BJ (cell line): ENCODE measurements around the gene CFAP73. TPM values are rescaled to one million over a fixed set of nuclear protein-coding genes. Genes with fewer than 3 reads are reported as not detected.

Experiments used
- CTCF ChIA-PET: fragments of 350-600 bp; formaldehyde crosslinking; extraction: SDS; loops from one replicate; lab custom pipeline; 2021; ENCODE audit warnings: antibody characterized with exemption, inconsistent platforms; lab: Yijun Ruan, JAX
- POLR2A ChIA-PET: fragments of 300-600 bp; sonication (Branson Sonifier 250); formaldehyde crosslinking; extraction: SDS; loops from one replicate; lab custom pipeline; 2021; ENCODE audit warnings: antibody characterized with exemption; lab: Charles Lee
- DNase-seq: peaks from one replicate; pipeline ENCODE4 v3.0.0-alpha.2; 2011; ENCODE audit warnings: low read depth
- H3K27me3 ChIP-seq: 2 replicates; pipeline ENCODE4 v1.6.0; 2011; ENCODE audit warnings: low read length; ENCODE audit not compliant: control insufficient read depth, insufficient read depth
- H3K36me3 ChIP-seq: 2 replicates; pipeline ENCODE4 v1.5.1; 2011; ENCODE audit warnings: low read length; ENCODE audit not compliant: control insufficient read depth, insufficient read depth
- H3K4me3 ChIP-seq: 2 replicates; pipeline ENCODE4 v1.5.1; 2011; ENCODE audit warnings: low read depth, mild to moderate bottlenecking, control low read depth, low read length
- polyA plus RNA-seq: library from polyadenylated mRNA; depleted of rRNA; stranded (reverse); fragments of >200 nt; gene quantifications from 2 replicates; pipeline ENCODE4 v1.2.3, GENCODE V29; 2011
- TF ChIP-seq, protein P1 (sequence below): IDR thresholded peaks from 2 replicates; pipeline ENCODE4 v1.5.1; 2011; ENCODE audit warnings: low read depth, mild to moderate bottlenecking, control low read depth, inconsistent platforms, low read length, moderate library complexity; ENCODE audit not compliant: insufficient read depth

Gene CFAP73
- polyA plus RNA-seq, 1 experiment: not detected

GRCh38 chr12:113109360-113109759 is 40.2 kb upstream of the CFAP73 start:
- TF ChIP-seq, protein P1, sequence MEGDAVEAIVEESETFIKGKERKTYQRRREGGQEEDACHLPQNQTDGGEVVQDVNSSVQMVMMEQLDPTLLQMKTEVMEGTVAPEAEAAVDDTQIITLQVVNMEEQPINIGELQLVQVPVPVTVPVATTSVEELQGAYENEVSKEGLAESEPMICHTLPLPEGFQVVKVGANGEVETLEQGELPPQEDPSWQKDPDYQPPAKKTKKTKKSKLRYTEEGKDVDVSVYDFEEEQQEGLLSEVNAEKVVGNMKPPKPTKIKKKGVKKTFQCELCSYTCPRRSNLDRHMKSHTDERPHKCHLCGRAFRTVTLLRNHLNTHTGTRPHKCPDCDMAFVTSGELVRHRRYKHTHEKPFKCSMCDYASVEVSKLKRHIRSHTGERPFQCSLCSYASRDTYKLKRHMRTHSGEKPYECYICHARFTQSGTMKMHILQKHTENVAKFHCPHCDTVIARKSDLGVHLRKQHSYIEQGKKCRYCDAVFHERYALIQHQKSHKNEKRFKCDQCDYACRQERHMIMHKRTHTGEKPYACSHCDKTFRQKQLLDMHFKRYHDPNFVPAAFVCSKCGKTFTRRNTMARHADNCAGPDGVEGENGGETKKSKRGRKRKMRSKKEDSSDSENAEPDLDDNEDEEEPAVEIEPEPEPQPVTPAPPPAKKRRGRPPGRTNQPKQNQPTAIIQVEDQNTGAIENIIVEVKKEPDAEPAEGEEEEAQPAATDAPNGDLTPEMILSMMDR: no peak
- CTCF ChIA-PET: interaction anchor here (1.0 kb wide), 1 partner anchor 11 kb away, joined by 4 read pairs; no protein-coding TSS in a partner anchor

GRCh38 chr12:113109872-113110599 is 39.5 kb upstream of the CFAP73 start:
- Histone ChIP-seq H3K27me3 (no peaks in the 10 kb centered on the region; the same call in 1 of the 2 replicates), H3K36me3 (no peaks in the 10 kb centered on the region), H3K4me3 (no peak overlapping the region)
- ChIA-PET CTCF (interaction anchor here (1.0 kb wide), 2 partner anchors 12 to 64 kb away, joined by 3 to 4 read pairs; no protein-coding TSS in a partner anchor), POLR2A (no interaction called here)
- DNase-seq: no peak
- TF ChIP-seq, protein P1: no peak

More at GRCh38 chr12:113109360-113109759, 40.2 kb upstream of the CFAP73 start:
- Histone ChIP-seq H3K36me3 (no peaks in the 10 kb centered on the region), H3K27me3 (no peaks in the 10 kb centered on the region), H3K4me3 (no peak overlapping the region)
- DNase-seq: no peak
- POLR2A ChIA-PET: no interaction called here

DNA sequence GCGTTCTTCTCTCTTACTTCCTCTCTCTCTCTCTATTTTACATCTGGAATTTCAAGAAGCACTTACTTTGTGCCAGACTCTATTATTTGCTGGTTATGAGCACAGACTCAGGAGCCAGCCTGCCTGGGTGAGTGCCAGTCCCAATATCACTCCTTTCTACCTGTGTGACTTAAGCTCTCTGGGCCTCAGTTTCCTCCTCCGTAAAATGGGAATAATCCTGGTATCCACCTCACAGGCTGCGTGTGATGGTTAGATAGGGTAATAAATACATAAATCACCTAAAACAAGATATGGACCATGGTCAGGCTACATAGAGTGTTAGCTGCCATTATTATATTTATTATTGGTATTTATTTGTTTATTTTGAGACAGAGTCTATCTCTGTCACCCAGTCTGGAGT is 38.3 kb upstream of the CFAP73 start:
- H3K4me3 ChIP-seq: no peak overlapping the region
- DNase-seq: no peak
- H3K27me3 ChIP-seq: no peaks in the 10 kb centered on the region; the same call in 1 of the 2 replicates
- H3K36me3 ChIP-seq: no peaks in the 10 kb centered on the region
- POLR2A ChIA-PET: no interaction called here
- TF ChIP-seq, protein P1: no peak
- CTCF ChIA-PET: interaction anchor here (1.0 to 1.8 kb wide), 2 partner anchors 12 to 63 kb away, joined by 3 to 5 read pairs; no protein-coding TSS in a partner anchor

- no peak overlapping the region for H3K4me3 ChIP-seq
- no peaks in the 10 kb centered on the region for H3K36me3 ChIP-seq
- ChIA-PET POLR2A (no interaction called here), CTCF (interaction anchor here (1.8 kb wide), 1 partner anchor 13 kb away, joined by 5 read pairs; no protein-coding TSS in a partner anchor)
- no peaks in the 10 kb centered on the region; the same call in 1 of the 2 replicates for H3K27me3 ChIP-seq
- DNase-seq: no peak
- TF ChIP-seq, protein P1: no peak
Measured at GRCh38 chr12:113112043-113112899, 37.3 kb upstream of the CFAP73 start.

DNA sequence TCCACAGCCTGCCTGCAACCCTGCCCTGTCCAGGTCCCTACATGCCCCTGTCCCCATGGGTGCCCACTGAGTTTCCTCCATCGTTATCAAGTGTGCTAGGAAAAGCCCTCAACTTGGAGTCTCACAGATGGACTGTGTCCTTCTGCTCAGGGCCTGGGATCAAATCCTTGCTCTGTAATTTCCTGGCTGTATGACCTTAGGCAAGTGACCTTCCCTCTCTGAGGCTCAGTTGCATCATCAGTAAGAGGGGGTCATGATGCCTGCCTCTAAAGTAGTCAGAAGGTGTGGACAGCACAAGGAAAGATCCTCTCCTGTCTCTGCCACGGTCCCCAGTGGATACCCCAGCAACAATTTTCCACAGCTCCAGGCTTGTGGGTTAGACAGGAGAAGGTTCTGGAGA is 36.1 kb upstream of the CFAP73 start:
- no peak for DNase-seq
- TF ChIP-seq, protein P1: no peak
- no peaks in the 10 kb centered on the region; the same call in 1 of the 2 replicates for H3K27me3 ChIP-seq
- no peaks in the 10 kb centered on the region for H3K36me3 ChIP-seq
- H3K4me3 ChIP-seq: no peak overlapping the region
- CTCF ChIA-PET: no interaction called here
- POLR2A ChIA-PET: no interaction called here
